ENCODE data around the gene ADAM33.

- no peak for TF ChIP-seq CTCF (IDR thresholded peaks at IDR 0.05; ENCODE audit: poor library complexity, severe bottlenecking)
- no peak for TF ChIP-seq POLR2AphosphoS5 (IDR thresholded peaks at IDR 0.05)
- TF ChIP-seq EZH2 (IDR thresholded peaks at IDR 0.05; ENCODE audit: borderline replicate concordance, insufficient read depth, low read length, poor library complexity, severe bottlenecking): no peak
- TF ChIP-seq SMC3 (conservative IDR thresholded peaks at IDR 0.05; ENCODE audit: poor library complexity): no peak
These were observed 16.8 kb upstream of the ADAM33 start for GRCh38 chr20:3698591-3699001.
